Right lobe of liver (tissue), 4 donors: Measurements from ENCODE around the gene MAST4.

Experiments
- CTCF ChIP-seq, 4 donors: fragments of 200-600 bp in 3 of 4; fragments of 450-650 bp in 1 of 4; IDR thresholded peaks; one replicate each; pipeline versions ENCODE4 v1.5.1 to v1.8.0; 2016 to 2022; ENCODE audit warnings: antibody characterized with exemption in 4 of 4, mild to moderate bottlenecking in 2 of 4
- POLR2A ChIP-seq: fragments of 450-650 bp; IDR thresholded peaks from one replicate; pipeline ENCODE4 v1.6.1; 2017; ENCODE audit warnings: antibody characterized with exemption, mild to moderate bottlenecking
- donor health status: DM: no; HTN: no; CAD: no.
- donor health status: DM: no; HTN: no; CAD: no.
- donor health status: DM: no; HTN: yes; CAD: no.

- TF ChIP-seq CTCF (IDR thresholded peaks at IDR 0.05) = no peak
- TF ChIP-seq POLR2A = no peak
These were observed 455.8 kb downstream of the MAST4 start for GRCh38 chr5:67052034-67052433.
